ENCODE measurements around the gene RPL22.

Gene RPL22

GRCh38 chr1:6140413-6140812 is 59.0 kb downstream of the RPL22 start:
- no peaks in the 10 kb centered on the region for H3K4me1 ChIP-seq (ENCODE audit: low read length)
- H3K9ac ChIP-seq (ENCODE audit: low read length) = no peak overlapping the region
- no peak for TF ChIP-seq CTCF (IDR thresholded peaks at IDR 0.05; ENCODE audit: low read length)
- TF ChIP-seq EZH2phosphoT487 (IDR thresholded peaks at IDR 0.05; ENCODE audit: low read length) = no peak
- no peak for TF ChIP-seq EZH2 (optimal IDR thresholded peaks at IDR 0.05; ENCODE audit: low read depth, low read length)
- no peak overlapping the region for H3K4me3 ChIP-seq (ENCODE audit: low read length)
- H3F3A ChIP-seq (ENCODE audit: insufficient read depth, low read length) = no peaks in the 10 kb centered on the region
- DNase-seq = no peak
- H4K20me1 ChIP-seq (ENCODE audit: insufficient read depth, low read length) = no peaks in the 10 kb centered on the region
- no peaks in the 10 kb centered on the region for H3K9me3 ChIP-seq (replicated peaks; ENCODE audit: insufficient read depth, low read length)
- no peaks in the 10 kb centered on the region for H3K36me3 ChIP-seq (replicated peaks; ENCODE audit: insufficient read depth, low read length)
- no peaks in the 10 kb centered on the region for H3K79me2 ChIP-seq (ENCODE audit: low read length)
- H3K27ac ChIP-seq (ENCODE audit: low read length) = no peak overlapping the region
- H2AFZ ChIP-seq (ENCODE audit: low read length) = no peak overlapping the region
- peaks cover 91% of the 10 kb centered on the region for H3K27me3 ChIP-seq (replicated peaks; ENCODE audit: insufficient read depth, low read length)
- H3K4me2 ChIP-seq (ENCODE audit: low read depth, low read length) = no peak overlapping the region
- no peaks in the 10 kb centered on the region for H3K9me2 ChIP-seq (replicated peaks; ENCODE audit: insufficient read depth, low read length)

- Histone ChIP-seq H3K4me1 (ENCODE audit: low read length) (no peaks in the 10 kb centered on the region), H2AFZ (ENCODE audit: low read length) (no peak overlapping the region), H3K9ac (ENCODE audit: low read length) (no peak overlapping the region), H3K27ac (ENCODE audit: low read length) (no peak overlapping the region), H3K79me2 (ENCODE audit: low read length) (no peaks in the 10 kb centered on the region), H3K27me3 (replicated peaks; ENCODE audit: insufficient read depth, low read length) (peaks cover 91% of the 10 kb centered on the region), H3K4me3 (ENCODE audit: low read length) (no peak overlapping the region), H3F3A (ENCODE audit: insufficient read depth, low read length) (no peaks in the 10 kb centered on the region), H3K4me2 (ENCODE audit: low read depth, low read length) (no peak overlapping the region), H4K20me1 (ENCODE audit: insufficient read depth, low read length) (no peaks in the 10 kb centered on the region), H3K36me3 (replicated peaks; ENCODE audit: insufficient read depth, low read length) (no peaks in the 10 kb centered on the region), H3K9me2 (replicated peaks; ENCODE audit: insufficient read depth, low read length) (no peaks in the 10 kb centered on the region), H3K9me3 (replicated peaks; ENCODE audit: insufficient read depth, low read length) (no peaks in the 10 kb centered on the region)
- no peak for TF ChIP-seq EZH2phosphoT487 (IDR thresholded peaks at IDR 0.05; ENCODE audit: low read length)
- no peak for TF ChIP-seq CTCF (IDR thresholded peaks at IDR 0.05; ENCODE audit: low read length)
- TF ChIP-seq EZH2 (optimal IDR thresholded peaks at IDR 0.05; ENCODE audit: low read depth, low read length) = no peak
- no peak for DNase-seq
These were observed 61.6 kb downstream of the RPL22 start for GRCh38 chr1:6137758-6138157.

DNA sequence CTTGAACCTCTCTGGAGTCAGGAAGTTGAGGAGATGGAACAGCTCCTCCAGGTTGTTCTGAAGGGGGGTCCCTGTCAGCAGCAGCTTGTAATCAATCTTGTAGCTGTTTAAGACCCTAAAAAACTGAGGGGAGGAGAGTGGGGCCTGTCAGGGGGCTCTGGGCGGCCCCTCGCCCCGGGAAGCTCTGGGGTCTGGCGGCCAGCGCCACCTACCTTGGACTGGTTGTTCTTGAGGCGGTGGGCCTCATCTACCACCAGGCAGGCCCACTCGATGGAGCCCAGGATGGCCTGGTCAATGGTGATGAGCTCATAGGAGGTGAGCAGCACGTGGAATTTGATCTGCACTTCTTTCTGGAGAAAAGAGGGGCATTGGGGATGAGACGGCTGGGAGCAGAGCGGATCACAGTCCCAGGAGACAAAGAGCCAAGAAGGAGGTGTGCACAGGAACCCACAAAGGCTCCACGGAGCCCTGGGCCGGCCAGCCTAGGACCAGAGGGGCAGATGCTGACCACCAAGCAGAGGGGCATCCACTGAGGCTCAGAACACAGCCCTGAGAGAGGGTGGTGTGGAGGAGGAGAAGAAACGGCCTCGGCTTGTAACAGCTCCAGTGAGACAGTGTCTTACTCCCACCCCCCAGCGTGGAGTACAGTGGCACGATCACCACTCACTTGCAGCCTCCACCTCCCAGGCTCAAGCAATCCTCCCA is 62.7 kb downstream of the RPL22 start:
- Histone ChIP-seq H2AFZ (ENCODE audit: low read length) (no peak overlapping the region), H3F3A (ENCODE audit: insufficient read depth, low read length) (no peaks in the 10 kb centered on the region), H3K4me1 (ENCODE audit: low read length) (no peaks in the 10 kb centered on the region), H4K20me1 (ENCODE audit: insufficient read depth, low read length) (no peaks in the 10 kb centered on the region), H3K9me2 (replicated peaks; ENCODE audit: insufficient read depth, low read length) (no peaks in the 10 kb centered on the region), H3K79me2 (ENCODE audit: low read length) (no peaks in the 10 kb centered on the region), H3K4me3 (ENCODE audit: low read length) (no peak overlapping the region), H3K4me2 (ENCODE audit: low read depth, low read length) (no peak overlapping the region), H3K9me3 (replicated peaks; ENCODE audit: insufficient read depth, low read length) (no peaks in the 10 kb centered on the region), H3K27me3 (replicated peaks; ENCODE audit: insufficient read depth, low read length) (peaks cover 91% of the 10 kb centered on the region), H3K36me3 (replicated peaks; ENCODE audit: insufficient read depth, low read length) (no peaks in the 10 kb centered on the region), H3K9ac (ENCODE audit: low read length) (no peak overlapping the region), H3K27ac (ENCODE audit: low read length) (no peak overlapping the region)
- TF ChIP-seq EZH2 (optimal IDR thresholded peaks at IDR 0.05; ENCODE audit: low read depth, low read length) (no peak), EZH2phosphoT487 (IDR thresholded peaks at IDR 0.05; ENCODE audit: low read length) (no peak), CTCF (IDR thresholded peaks at IDR 0.05; ENCODE audit: low read length) (no peak)
- DNase-seq = no peak

Measured in MM.1S (cell line).